GM19452 (cell line): ENCODE results near the gene ZNF584.
"Not testable (repeated sequence)": the region's sequence is repeated elsewhere in the genome, so short reads cannot be mapped to it uniquely, and the experiment has no call there.

Experiments used
- ATAC-seq: cut with Tn5 transposase; IDR thresholded peaks from one replicate; pipeline ENCODE4 v1.9.1; 2021; ENCODE audit not compliant: unreplicated experiment

ZNF584 gene

GRCh38 chr19:58408152-58409009 is at the start of gene ZNF584:
Gene ZNF584 (plus strand): TSS chr19:58408649. CDS start chr19:58409148, 499 bp downstream.
- peak; percentile 93 for ATAC-seq

GRCh38 chr19:58361900-58362271 is 46.6 kb upstream of the ZNF584 start:
- ATAC-seq: peak; percentile 16

GRCh38 chr19:58362272-58362994 is 46.0 kb upstream of the ZNF584 start, which contains the start of gene ZNF497:
Gene ZNF497 (minus strand): TSS chr19:58362751. CDS start chr19:58357635, 5,116 bp downstream.
- ATAC-seq: peak; percentile 88

GRCh38 chr19:58364146-58364545 is 44.3 kb upstream of the ZNF584 start:
- ATAC-seq: no peak

GRCh38 chr19:58366585-58367430 is 41.6 kb upstream of the ZNF584 start:
- no peak for ATAC-seq

GRCh38 chr19:58367698-58368454 is 40.6 kb upstream of the ZNF584 start:
- no peak for ATAC-seq

- no peak for ATAC-seq
Observed at GRCh38 chr19:58368561-58369360, 39.7 kb upstream of the ZNF584 start.

GRCh38 chr19:58372311-58373133 is 35.9 kb upstream of the ZNF584 start:
- no peak for ATAC-seq

- no peak for ATAC-seq
Observed at GRCh38 chr19:58374200-58374599, 34.2 kb upstream of the ZNF584 start.

- ATAC-seq: not testable (repeated sequence)
Observed at GRCh38 chr19:58376724-58377123, 31.7 kb upstream of the ZNF584 start.

GRCh38 chr19:58379246-58379645 is 29.2 kb upstream of the ZNF584 start:
- ATAC-seq: no peak

GRCh38 chr19:58380037-58380661 is 28.3 kb upstream of the ZNF584 start:
- no peak for ATAC-seq

GRCh38 chr19:58380662-58381459 is 27.6 kb upstream of the ZNF584 start, which contains the start of gene ZNF837:
Gene ZNF837 (minus strand): TSS chr19:58381030. CDS start chr19:58369332, 11,698 bp downstream.
- ATAC-seq: peak; percentile 80

- no peak for ATAC-seq
Observed at GRCh38 chr19:58381460-58382212, 26.8 kb upstream of the ZNF584 start.

GRCh38 chr19:58382997-58383603 is 25.3 kb upstream of the ZNF584 start:
- ATAC-seq: no peak

- ATAC-seq: no peak
Observed at GRCh38 chr19:58385313-58385890, 23.0 kb upstream of the ZNF584 start.
